Left lung (tissue), 10 donors: ENCODE results near the gene CHCHD6. TPM values are rescaled to one million over a fixed set of nuclear protein-coding genes. Genes with fewer than 3 reads are reported as not detected.

Source experiments
- ATAC-seq: fragments of 200-7000 bp; cut with Tn5 transposase; one replicate; pipeline ENCODE4 v1.9.1; 2020; ENCODE audit warnings: moderate library complexity
- DNase-seq, 4 donors: peaks; one replicate each; pipeline ENCODE4 v3.0.0-alpha.2; 2013 to 2020
- H3K27ac ChIP-seq, 2 donors: fragments of 200-600 bp; sonication (generic) in 1 of 2; one replicate each; pipeline versions ENCODE4 v1.5.0 to v1.8.0; 2020 to 2021
- H3K27me3 ChIP-seq, 2 donors: fragments of 200-600 bp; sonication (generic) in 1 of 2; one replicate each; pipeline versions ENCODE4 v1.5.0 to v1.8.0; 2020 to 2021
- H3K36me3 ChIP-seq, 2 donors: fragments of 200-600 bp; sonication (generic) in 1 of 2; one replicate each; pipeline versions ENCODE4 v1.5.0 to v1.8.0; 2020 to 2021
- H3K4me1 ChIP-seq, 2 donors: fragments of 200-600 bp; one replicate each; pipeline ENCODE4 v1.8.0; 2021
- H3K4me3 ChIP-seq, 2 donors: fragments of 200-600 bp; sonication (generic) in 1 of 2; one replicate each; pipeline versions ENCODE4 v1.5.0 to v1.8.0; 2020 to 2021; ENCODE audit warnings: mild to moderate bottlenecking in 1 of 2
- H3K9me3 ChIP-seq, 2 donors: fragments of 200-600 bp; sonication (generic) in 1 of 2; one replicate each; pipeline versions ENCODE4 v1.5.0 to v1.8.0; 2020 to 2021
- intact Hi-C, 2 donors: fragments of 100-400 bp; cut with DNase I; formaldehyde crosslinking; loops; one replicate each; pipeline versions ENCODE4 v1.11.2 to v1.14.2; 2022
- polyA plus RNA-seq, 6 donors: library from polyadenylated mRNA; unstranded; fragments of 120-200 nt; gene quantifications; one replicate each; pipeline ENCODE4 v1.2.1, GENCODE V29; 2013; ENCODE audit not compliant: insufficient read length in 6 of 6
- total RNA-seq, 2 donors: library from RNA; stranded (reverse); fragmentation: NEBNext Ultra II Directional; extraction: Animal tissue kit (Norgen Biotek cat#: 25700); gene quantifications; one replicate each; pipeline ENCODE4 v1.2.1, GENCODE V29; 2021
- TF ChIP-seq, protein P1 (sequence below), 2 donors: fragments of 200-600 bp; sonication (generic) in 1 of 2; IDR thresholded peaks; one replicate each; pipeline versions ENCODE4 v1.5.0 to v1.8.0; 2021; ENCODE audit warnings: antibody characterized with exemption in 2 of 2
- donor health status: DM: no; HTN: yes; CAD: no.
- donor health status: DM: no; HTN: no; CAD: no.

Gene CHCHD6
- total and polyA plus RNA-seq, 8 donors: 11.8 to 21.1 (median 18.4) TPM

DNA sequence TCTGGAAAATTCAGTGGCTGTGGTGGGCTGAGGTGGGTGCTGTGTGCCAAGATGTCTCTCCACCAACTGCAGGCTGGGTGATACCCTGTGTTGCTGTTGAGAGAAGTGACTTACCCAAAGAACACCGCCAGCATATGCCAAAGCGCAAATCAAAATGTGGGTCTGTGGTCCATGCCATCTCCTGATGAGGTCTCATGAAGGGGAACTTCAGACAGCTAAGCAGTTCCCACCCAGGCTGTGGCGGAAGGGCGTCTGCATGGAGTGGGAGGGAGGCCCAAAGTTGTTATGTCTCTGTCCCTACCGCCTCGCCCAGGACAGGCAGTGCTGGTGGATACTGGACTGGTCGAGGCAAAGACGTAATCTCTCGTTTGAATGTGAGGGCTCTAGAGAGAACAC, 208.0 kb downstream of the CHCHD6 start:
- TF ChIP-seq, protein P1, sequence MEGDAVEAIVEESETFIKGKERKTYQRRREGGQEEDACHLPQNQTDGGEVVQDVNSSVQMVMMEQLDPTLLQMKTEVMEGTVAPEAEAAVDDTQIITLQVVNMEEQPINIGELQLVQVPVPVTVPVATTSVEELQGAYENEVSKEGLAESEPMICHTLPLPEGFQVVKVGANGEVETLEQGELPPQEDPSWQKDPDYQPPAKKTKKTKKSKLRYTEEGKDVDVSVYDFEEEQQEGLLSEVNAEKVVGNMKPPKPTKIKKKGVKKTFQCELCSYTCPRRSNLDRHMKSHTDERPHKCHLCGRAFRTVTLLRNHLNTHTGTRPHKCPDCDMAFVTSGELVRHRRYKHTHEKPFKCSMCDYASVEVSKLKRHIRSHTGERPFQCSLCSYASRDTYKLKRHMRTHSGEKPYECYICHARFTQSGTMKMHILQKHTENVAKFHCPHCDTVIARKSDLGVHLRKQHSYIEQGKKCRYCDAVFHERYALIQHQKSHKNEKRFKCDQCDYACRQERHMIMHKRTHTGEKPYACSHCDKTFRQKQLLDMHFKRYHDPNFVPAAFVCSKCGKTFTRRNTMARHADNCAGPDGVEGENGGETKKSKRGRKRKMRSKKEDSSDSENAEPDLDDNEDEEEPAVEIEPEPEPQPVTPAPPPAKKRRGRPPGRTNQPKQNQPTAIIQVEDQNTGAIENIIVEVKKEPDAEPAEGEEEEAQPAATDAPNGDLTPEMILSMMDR (IDR thresholded peaks at IDR 0.05): no peak
- H3K9me3 ChIP-seq: no peaks in the 10 kb centered on the region
- peaks cover 4 to 21% of the 10 kb centered on the region in 2 donors for H3K4me1 ChIP-seq
- peak; percentile 35 for ATAC-seq
- peaks cover 0 to 62% of the 10 kb centered on the region in 2 donors for H3K27me3 ChIP-seq
- H3K27ac ChIP-seq: peak overlapping the region in 1 of 2 donors; percentile 77
- H3K36me3 ChIP-seq: no peaks in the 10 kb centered on the region
- H3K4me3 ChIP-seq: no peak overlapping the region
- DNase-seq: no peak
- intact Hi-C loops: no loop called here

DNA sequence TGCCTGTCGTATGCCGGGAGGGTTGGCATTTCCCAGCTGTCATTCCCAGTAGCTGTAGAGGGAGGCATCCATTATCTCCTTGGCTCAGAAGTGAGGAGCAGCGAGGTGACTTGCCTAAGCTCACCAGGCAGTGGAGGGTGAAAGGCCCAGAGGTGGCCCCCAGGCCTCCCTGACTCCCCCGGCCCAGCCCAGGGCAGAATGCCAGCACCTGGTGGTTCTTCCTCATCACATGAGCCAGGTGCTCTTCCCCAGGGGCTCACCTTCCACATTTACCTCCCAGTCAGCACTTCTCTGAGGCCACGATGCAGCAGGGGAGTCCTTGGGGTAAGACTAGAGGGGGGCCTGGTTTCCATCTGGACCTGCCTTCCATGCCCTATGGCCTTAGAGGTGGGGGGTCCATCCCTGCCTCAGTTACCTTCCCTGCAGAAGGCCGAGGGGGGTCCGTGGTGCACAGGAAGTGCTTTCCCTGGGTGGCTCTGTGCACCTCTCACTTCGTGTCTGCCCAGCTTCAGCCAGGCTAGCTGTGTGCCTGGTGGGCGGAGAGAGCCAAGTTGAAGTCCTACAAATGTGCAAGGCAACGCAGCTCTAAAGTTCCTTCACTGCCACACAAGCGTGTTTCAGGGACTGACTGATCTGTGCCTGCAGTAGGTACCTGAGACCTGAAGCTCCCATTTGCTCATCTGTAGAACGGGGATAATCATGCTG, 208.6 kb downstream of the CHCHD6 start:
- no peak overlapping the region for H3K4me3 ChIP-seq
- TF ChIP-seq, protein P1 (IDR thresholded peaks at IDR 0.05): no peak
- intact Hi-C loops: no loop called here
- no peaks in the 10 kb centered on the region for H3K9me3 ChIP-seq
- H3K27ac ChIP-seq: peak overlapping the region in 1 of 2 donors; percentile 77
- H3K36me3 ChIP-seq: no peaks in the 10 kb centered on the region
- DNase-seq (no peak), ATAC-seq (no peak)
- H3K4me1 ChIP-seq: peaks cover 4 to 21% of the 10 kb centered on the region in 2 donors
- peaks cover 0 to 58% of the 10 kb centered on the region in 2 donors for H3K27me3 ChIP-seq

DNA sequence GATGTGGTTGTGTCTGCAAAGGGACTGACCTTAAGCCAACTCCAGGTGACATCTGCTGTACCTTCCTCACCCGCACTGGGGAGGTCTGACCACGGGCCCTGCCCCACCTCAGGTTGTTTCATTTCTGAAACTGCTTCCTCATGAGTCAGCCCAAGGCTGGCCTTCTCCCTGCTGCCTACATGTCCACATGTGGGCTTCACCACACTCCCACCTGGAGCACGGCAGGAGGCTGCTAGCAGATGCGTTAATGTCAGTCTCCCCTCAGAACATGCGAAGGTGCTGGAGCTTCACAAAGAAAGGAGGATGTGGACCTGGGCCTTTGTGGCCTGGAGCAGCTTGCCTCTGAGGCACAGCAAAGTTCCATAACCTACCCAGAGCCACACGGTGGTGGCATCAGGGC, 209.5 kb downstream of the CHCHD6 start:
- Histone ChIP-seq H3K27me3 (peaks cover 0 to 49% of the 10 kb centered on the region in 2 donors), H3K9me3 (no peaks in the 10 kb centered on the region), H3K4me3 (no peak overlapping the region), H3K36me3 (no peaks in the 10 kb centered on the region), H3K4me1 (peaks cover 4 to 21% of the 10 kb centered on the region in 2 donors), H3K27ac (no peak overlapping the region)
- no peak for ATAC-seq
- TF ChIP-seq, protein P1 (IDR thresholded peaks at IDR 0.05): no peak
- intact Hi-C loops: no loop called here
- no peak for DNase-seq

DNA sequence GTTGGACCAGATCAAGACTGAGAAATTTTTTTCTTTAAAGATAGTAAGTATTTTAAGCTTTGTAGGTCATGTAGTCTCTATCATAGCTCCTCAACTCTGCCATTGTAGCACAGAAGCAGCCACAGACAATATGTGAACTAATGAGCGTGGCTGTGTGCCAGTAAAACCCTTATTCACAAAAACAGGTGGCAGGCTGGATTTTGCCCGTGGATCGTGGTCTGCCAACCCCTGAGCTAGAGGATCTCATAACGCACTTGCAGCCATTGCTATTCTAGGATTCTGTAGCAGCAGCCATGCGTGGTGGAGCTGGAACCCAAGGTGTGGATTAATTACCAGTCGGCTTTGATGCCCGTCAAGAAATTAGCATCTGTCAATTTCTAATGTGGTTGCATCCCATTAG, 210.2 kb downstream of the CHCHD6 start:
- Histone ChIP-seq H3K4me3 (no peak overlapping the region), H3K27ac (no peak overlapping the region), H3K9me3 (no peaks in the 10 kb centered on the region), H3K27me3 (peaks cover 0 to 42% of the 10 kb centered on the region in 2 donors), H3K36me3 (no peaks in the 10 kb centered on the region), H3K4me1 (peaks cover 4 to 21% of the 10 kb centered on the region in 2 donors)
- DNase-seq (no peak), ATAC-seq (no peak)
- intact Hi-C loops: no loop called here
- TF ChIP-seq, protein P1 (IDR thresholded peaks at IDR 0.05): no peak

DNA sequence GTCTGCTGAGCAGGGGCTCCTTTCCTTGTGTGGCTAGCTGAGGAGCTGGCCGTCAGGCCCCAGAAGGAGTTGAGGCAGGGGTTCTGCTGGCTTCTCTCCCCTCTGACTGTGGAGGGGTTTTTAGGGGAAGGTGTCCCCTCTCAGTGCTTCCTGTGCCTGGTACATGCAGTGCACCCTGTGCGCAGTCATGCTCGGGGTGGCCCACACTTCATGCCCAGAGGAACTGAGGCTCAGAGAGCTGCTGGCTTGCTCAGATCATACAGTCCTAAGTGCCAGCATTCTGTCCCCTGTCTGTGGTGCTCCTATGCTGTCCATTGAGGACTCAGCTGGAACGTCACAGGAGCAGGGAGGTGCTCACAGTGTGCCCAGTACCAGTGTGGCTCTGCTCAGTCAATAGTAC, 211.0 kb downstream of the CHCHD6 start:
- intact Hi-C loops: no loop called here
- peaks cover 0 to 37% of the 10 kb centered on the region in 2 donors for H3K27me3 ChIP-seq
- ATAC-seq (no peak), DNase-seq (no peak)
- H3K4me1 ChIP-seq: peaks cover 4 to 21% of the 10 kb centered on the region in 2 donors
- H3K27ac ChIP-seq: no peak overlapping the region
- no peak overlapping the region for H3K4me3 ChIP-seq
- TF ChIP-seq, protein P1 (IDR thresholded peaks at IDR 0.05): no peak
- no peaks in the 10 kb centered on the region for H3K36me3 ChIP-seq
- H3K9me3 ChIP-seq: no peaks in the 10 kb centered on the region
